ENCODE measurements around the gene PTH2. TPM values are rescaled to one million over a fixed set of nuclear protein-coding genes. Genes with fewer than 3 reads are reported as not detected.

The PTH2 gene
- total and polyA plus RNA-seq, 2 of the 8 experiments (the other 6 are each of a cell fraction or from before 2014, with no cell fraction given), result not detected

DNA sequence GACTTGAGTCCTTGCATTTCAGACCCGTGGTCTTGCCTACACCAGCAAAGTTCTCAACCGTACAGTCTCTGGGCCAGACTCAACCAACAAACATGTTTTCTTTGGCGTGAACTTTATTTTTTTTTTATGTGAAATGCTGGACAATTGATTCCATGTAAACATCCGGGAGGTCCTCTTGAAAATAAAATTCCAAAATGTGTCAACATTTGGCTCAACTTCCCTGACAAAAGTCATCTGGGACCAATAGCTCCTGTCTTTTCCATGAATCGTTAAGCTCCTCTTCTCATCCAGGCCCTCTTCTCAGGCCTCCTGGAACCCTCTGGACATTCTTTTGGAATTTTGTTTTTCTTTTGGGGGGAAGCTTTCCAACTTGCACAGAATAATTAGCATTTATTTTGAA is 32.5 kb upstream of the PTH2 start:
- no peak overlapping the region for H3K27ac ChIP-seq (ENCODE audit: low read depth, low read length)
- H3K56ac ChIP-seq (replicated peaks; ENCODE audit: insufficient read length, low read depth, low read length), result no peak overlapping the region
- no peak overlapping the region for H4K91ac ChIP-seq (replicated peaks; ENCODE audit: insufficient read length, low read length)
- H4K8ac ChIP-seq (ENCODE audit: extremely low read depth, insufficient read depth, low read length), result no peak overlapping the region
- peaks cover 4% of the 10 kb centered on the region for H3K23me2 ChIP-seq (ENCODE audit: low read depth, low read length)
- peaks cover under 1% of the 10 kb centered on the region; the same call in 1 of the 2 replicates for H3K79me1 ChIP-seq (ENCODE audit: low read depth, low read length)
- no peak overlapping the region for H3K23ac ChIP-seq (ENCODE audit: insufficient read length)
- H2BK12ac ChIP-seq (ENCODE audit: low read depth, low read length), result no peak overlapping the region
- no peak overlapping the region for H4K5ac ChIP-seq (ENCODE audit: insufficient read length, low read depth, low read length)
- POLR2A ChIA-PET (ENCODE audit: partially characterized antibody), result interaction anchor here (0.7 to 1.0 kb wide), 2 partner anchors 105 to 346 kb away, joined by 3 to 5 read pairs; no protein-coding TSS in a partner anchor
- H2AK5ac ChIP-seq (ENCODE audit: low read depth, low read length), result no peak overlapping the region
- H3K18ac ChIP-seq (ENCODE audit: extremely low read depth, low read length), result no peak overlapping the region
- H3K4ac ChIP-seq (replicated peaks; ENCODE audit: insufficient read length, low read depth, low read length), result no peak overlapping the region
- no peak overlapping the region for H2BK15ac ChIP-seq (ENCODE audit: low read length)
- H2BK20ac ChIP-seq (ENCODE audit: low read length), result no peak overlapping the region
- CTCF ChIA-PET (ENCODE audit: partially characterized antibody), result interaction anchor here (0.6 to 2.4 kb wide), 6 partner anchors 10 to 665 kb away, joined by 3 to 9 read pairs (median 4); partner anchors contain the start of gene FLT3LG
- no peak overlapping the region for H2BK5ac ChIP-seq (ENCODE audit: low read depth, low read length)
- no peaks in the 10 kb centered on the region for H4K20me1 ChIP-seq (replicated peaks in 1 of 2; ENCODE audit: control insufficient read depth in 1 of 2, insufficient read depth in 2 of 2, low read length in 2 of 2)
- peaks cover 0 to under 1% (median 0%) of the 10 kb centered on the region in 4 experiments; a peak in 2 of 7 replicates for H3K4me1 ChIP-seq (replicated peaks in 1 of 4; ENCODE audit: control insufficient read depth in 3 of 4, insufficient read depth in 4 of 4, low read length in 3 of 4)
- H2BK120ac ChIP-seq (replicated peaks; ENCODE audit: low read depth, low read length), result no peak overlapping the region
- no peak overlapping the region for H3K4me2 ChIP-seq (ENCODE audit: insufficient read depth in 1 of 2, low read depth in 2 of 2, low read length in 2 of 2)
- DNase-seq (ENCODE audit: low read depth in 1 of 2, low spot score in 2 of 2) (no peak), FAIRE-seq (no peak)
- peaks cover 0 to 14% of the 10 kb centered on the region in 2 experiments; a peak in 2 of 4 replicates for H3K79me2 ChIP-seq (ENCODE audit: control insufficient read depth in 1 of 2, insufficient read depth in 2 of 2, low read length in 2 of 2)
- WGBS, 2 experiments (ENCODE audit: extremely low coverage in 1 of 2, insufficient coverage in 1 of 2, insufficient read length in 1 of 2, insufficient replicate concordance in 2 of 2, low coverage in 1 of 2, low lambda C conversion rate in 2 of 2, missing lambda C conversion rate in 1 of 2), result 88% methylated on average over 5 of the region's 5 CpGs; no CpG with 5 or more reads in 1 of the 2 experiments
- no peak overlapping the region for H3K4me3 ChIP-seq (ENCODE audit: extremely low read depth in 1 of 4, insufficient read depth in 2 of 4, low read depth in 3 of 4, low read length in 4 of 4)
- no peak overlapping the region for H3K9ac ChIP-seq (replicated peaks in 1 of 4; ENCODE audit: extremely low read depth in 1 of 4, low read depth in 3 of 4, low read length in 3 of 4)
- peaks cover 0 to 10% (median 0%) of the 10 kb centered on the region in 4 experiments; a peak in 3 of 8 replicates for H3K36me3 ChIP-seq (ENCODE audit: control insufficient read depth in 2 of 4, insufficient read depth in 4 of 4, low read length in 3 of 4)
- H3K14ac ChIP-seq (ENCODE audit: insufficient read length), result no peak overlapping the region
- H3K27me3 ChIP-seq (replicated peaks in 1 of 4; ENCODE audit: control insufficient read depth in 3 of 4, extremely low read depth in 1 of 4, insufficient read depth in 3 of 4, low read length in 3 of 4), result no peaks in the 10 kb centered on the region
- no peak overlapping the region for H2AFZ ChIP-seq (ENCODE audit: low read length)
- no peaks in the 10 kb centered on the region for H3K9me3 ChIP-seq (ENCODE audit: insufficient read depth in 2 of 2, low read depth in 1 of 2, low read length in 1 of 2)
- TF ChIP-seq RBBP5 (IDR thresholded peaks at IDR 0.05; ENCODE audit: borderline replicate concordance, low read depth, low read length), result no peak
